Measurements from ENCODE around the gene NEURL1. TPM values are rescaled to one million over a fixed set of nuclear protein-coding genes. Genes with fewer than 3 reads are reported as not detected.

The NEURL1 gene
- total RNA-seq, 4 donors from 2014 or later: 40.4 to 51.8 (median 45.8) TPM

DNA sequence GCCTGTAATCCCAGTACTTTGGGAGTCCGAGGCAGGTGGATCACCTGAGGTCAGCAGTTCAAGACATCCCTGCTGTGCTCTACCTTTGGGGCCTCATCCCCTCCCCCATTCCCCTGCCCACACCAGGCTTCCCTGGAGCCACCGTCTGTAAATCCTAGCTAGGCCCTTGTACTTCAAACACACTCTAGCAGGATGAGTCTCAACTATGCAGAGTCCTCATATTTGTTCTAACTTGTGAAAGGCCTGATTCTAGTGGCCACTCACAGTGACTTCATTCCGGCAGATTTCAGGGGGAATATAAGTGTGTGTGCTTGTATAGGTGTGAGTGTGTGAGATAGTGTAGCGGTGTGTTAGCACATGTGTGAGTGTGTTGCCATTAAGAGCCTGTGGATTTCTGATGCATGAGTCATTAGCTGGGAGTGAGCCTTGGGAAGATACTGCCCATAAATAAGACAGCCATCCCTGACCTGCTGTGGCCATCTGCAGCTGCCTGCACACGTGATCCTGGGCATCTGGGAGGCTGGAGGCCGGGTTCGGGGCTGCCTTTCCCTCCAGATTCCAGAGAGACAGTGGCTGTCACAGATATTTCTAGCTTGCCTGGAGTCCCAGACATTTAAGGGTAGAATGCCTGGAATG lies 1.7 kb upstream of the NEURL1 start:
- Histone ChIP-seq H3K27ac (no peak overlapping the region), H3K27me3 (peaks cover 0 to 17% of the 10 kb centered on the region in 2 donors), H3K4me1 (peaks cover 0 to 10% (median 4%) of the 10 kb centered on the region in 4 donors), H3K4me3 (no peak overlapping the region), H3K36me3 (no peaks in the 10 kb centered on the region), H3K9me3 (no peaks in the 10 kb centered on the region)
- no peak for DNase-seq
- TF ChIP-seq POLR2A (IDR thresholded peaks at IDR 0.05) (no peak), CTCF (IDR thresholded peaks at IDR 0.05) (no peak)

DNA sequence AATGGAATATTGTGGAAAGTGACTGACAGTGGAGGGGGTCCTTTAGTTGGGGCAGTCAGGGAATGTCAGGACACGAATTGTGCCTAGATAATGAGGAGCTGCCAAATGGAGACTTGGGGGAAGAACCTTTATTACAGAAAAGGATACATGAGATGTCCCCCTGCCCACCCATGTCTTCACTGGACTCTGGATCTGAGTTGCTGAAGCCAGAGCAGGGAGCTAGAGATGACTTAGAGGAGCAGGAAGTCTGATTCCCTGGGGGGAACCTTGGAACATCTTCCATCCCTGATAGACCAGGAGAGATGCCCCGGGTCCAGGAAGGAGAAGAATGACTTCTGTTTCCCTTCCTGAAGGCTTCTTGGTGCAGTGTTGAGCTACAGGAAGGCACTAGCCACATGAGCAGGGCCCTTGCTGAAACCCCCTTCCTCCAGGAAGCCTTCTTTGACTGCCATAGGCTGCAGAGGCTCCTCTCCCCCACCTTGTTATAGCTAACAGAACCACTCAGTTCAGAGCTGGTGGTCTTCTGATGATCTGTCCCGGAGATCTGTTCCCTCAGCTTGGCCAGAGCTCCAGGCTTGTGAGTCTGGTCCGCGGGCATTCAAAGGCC lies 747 bp upstream of the NEURL1 start:
- Histone ChIP-seq H3K4me1 (peaks cover 0 to 10% (median 4%) of the 10 kb centered on the region in 4 donors), H3K4me3 (peak overlapping the region in 2 of 4 donors; percentile 66 to 72), H3K9me3 (no peaks in the 10 kb centered on the region), H3K27ac (no peak overlapping the region), H3K36me3 (no peaks in the 10 kb centered on the region), H3K27me3 (peaks cover 0 to 17% of the 10 kb centered on the region in 2 donors)
- no peak for DNase-seq
- no peak for TF ChIP-seq POLR2A (IDR thresholded peaks at IDR 0.05)
- TF ChIP-seq CTCF (IDR thresholded peaks at IDR 0.05): no peak

- H3K9me3 ChIP-seq: no peaks in the 10 kb centered on the region
- peak overlapping the region; percentile 37 to 72 (median 64) for H3K4me3 ChIP-seq
- H3K27ac ChIP-seq: peak overlapping the region in 2 of 4 donors; percentile 5 to 30
- peaks cover 0 to 10% (median 4%) of the 10 kb centered on the region in 4 donors for H3K4me1 ChIP-seq
- peaks cover 0 to 17% of the 10 kb centered on the region in 2 donors for H3K27me3 ChIP-seq
- H3K36me3 ChIP-seq: no peaks in the 10 kb centered on the region
- DNase-seq: peak in 1 of 3 donors; percentile 56
- TF ChIP-seq CTCF (IDR thresholded peaks at IDR 0.05) (no peak), POLR2A (IDR thresholded peaks at IDR 0.05) (no peak)
Measured at GRCh38 chr10:103493916-103494877, 692 bp downstream of the NEURL1 start.

DNA sequence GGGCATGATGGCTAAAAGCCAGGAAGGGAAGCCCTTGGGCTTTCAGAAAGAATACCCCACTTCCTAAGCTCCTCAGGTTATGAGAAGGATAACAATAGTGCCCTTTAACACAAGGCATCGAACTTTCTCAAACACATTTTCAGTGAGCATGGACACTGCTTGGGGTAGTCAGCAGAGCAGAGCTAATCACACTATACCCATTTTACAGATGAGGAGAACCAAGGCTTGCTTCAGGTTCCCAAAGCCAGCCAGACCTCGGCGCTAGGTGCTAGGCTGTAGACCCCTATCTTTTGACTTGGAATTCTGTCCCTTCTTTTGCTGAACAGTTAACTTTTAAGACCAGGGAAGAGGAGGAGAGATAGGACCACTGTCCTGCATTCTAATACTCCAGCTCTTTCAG lies 1.8 kb downstream of the NEURL1 start:
- no peak for TF ChIP-seq CTCF (IDR thresholded peaks at IDR 0.05)
- TF ChIP-seq POLR2A (IDR thresholded peaks at IDR 0.05): no peak
- DNase-seq: no peak
- Histone ChIP-seq H3K36me3 (no peaks in the 10 kb centered on the region), H3K4me1 (peaks cover 0 to 10% (median 4%) of the 10 kb centered on the region in 4 donors), H3K27ac (no peak overlapping the region), H3K9me3 (no peaks in the 10 kb centered on the region), H3K4me3 (no peak overlapping the region), H3K27me3 (peaks cover 0 to 17% of the 10 kb centered on the region in 2 donors)

GRCh38 chr10:103497161-103497915 lies 3.8 kb downstream of the NEURL1 start:
- Histone ChIP-seq H3K4me3 (no peak overlapping the region), H3K36me3 (no peaks in the 10 kb centered on the region), H3K4me1 (peaks cover 0 to 10% (median 4%) of the 10 kb centered on the region in 4 donors), H3K9me3 (no peaks in the 10 kb centered on the region), H3K27ac (no peak overlapping the region), H3K27me3 (peaks cover 0 to 17% of the 10 kb centered on the region in 2 donors)
- DNase-seq: no peak
- TF ChIP-seq POLR2A (IDR thresholded peaks at IDR 0.05): no peak
- no peak for TF ChIP-seq CTCF (IDR thresholded peaks at IDR 0.05)

Measured in Peyer's patch (tissue), 4 donors.